ENCODE data around the gene GRIK3.
"Not testable (repeated sequence)": the region's sequence is repeated elsewhere in the genome, so short reads cannot be mapped to it uniquely, and the experiment has no call there.

GRIK3 gene

GRCh38 chr1:36776948-36777831 lies 257.1 kb downstream of the GRIK3 start:
- no peak for DNase-seq

- no peak for DNase-seq
These were observed 258.1 kb downstream of the GRIK3 start for GRCh38 chr1:36776256-36776655.

DNA sequence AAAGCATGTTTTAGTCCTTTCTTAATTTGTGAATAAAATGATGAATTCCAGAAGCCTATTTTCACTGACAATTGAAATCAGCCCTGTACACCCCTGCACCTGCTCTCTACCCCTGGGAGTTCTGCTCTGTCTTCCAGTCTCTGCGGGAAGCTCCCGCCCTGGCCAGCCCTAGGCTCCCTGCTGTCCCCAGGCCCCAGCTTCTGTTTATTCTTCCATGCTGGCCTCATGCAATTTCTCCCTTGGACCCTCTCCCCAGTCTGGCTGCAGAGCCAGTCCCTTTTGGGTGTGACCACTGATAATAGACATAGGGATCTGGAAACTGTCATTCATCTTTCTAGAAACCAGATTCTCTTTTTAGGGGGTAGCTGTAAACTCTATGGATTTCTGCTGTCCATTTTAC lies 258.6 kb downstream of the GRIK3 start:
- no peak for DNase-seq

DNA sequence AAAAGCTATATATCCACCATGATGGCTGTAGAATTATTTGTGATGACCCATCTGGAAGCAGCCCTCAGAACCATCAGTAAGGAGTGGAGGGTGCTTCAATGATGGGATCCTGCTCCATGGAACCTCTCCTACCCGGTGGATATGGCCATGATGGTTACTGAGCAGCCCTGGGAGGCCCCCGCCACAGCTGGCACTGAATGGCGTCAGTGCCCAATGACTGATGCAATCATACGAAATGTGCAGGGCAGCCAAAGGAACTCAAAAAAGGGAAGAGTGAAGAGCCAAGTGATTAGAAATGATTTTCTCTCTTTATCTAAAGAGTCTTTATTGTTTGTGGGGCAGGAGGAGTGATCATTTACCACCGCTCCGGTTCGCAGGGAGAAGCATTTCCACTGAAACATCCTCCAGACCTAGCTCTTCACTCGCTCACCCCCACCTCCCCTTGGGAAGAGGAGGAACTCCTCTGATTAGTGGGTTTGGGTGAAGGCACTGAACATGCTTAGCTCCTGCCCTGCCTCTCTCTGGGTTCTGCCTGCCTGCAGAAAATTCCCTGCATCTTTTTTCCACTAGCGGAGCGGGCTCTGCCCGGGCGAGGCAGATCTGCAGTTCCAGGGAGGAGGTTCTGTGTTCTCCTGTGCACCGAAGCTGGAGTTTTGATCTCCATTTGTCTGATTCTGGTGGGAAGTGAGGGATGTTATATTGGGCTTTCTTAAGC lies 260.3 kb downstream of the GRIK3 start:
- no peak for DNase-seq

DNA sequence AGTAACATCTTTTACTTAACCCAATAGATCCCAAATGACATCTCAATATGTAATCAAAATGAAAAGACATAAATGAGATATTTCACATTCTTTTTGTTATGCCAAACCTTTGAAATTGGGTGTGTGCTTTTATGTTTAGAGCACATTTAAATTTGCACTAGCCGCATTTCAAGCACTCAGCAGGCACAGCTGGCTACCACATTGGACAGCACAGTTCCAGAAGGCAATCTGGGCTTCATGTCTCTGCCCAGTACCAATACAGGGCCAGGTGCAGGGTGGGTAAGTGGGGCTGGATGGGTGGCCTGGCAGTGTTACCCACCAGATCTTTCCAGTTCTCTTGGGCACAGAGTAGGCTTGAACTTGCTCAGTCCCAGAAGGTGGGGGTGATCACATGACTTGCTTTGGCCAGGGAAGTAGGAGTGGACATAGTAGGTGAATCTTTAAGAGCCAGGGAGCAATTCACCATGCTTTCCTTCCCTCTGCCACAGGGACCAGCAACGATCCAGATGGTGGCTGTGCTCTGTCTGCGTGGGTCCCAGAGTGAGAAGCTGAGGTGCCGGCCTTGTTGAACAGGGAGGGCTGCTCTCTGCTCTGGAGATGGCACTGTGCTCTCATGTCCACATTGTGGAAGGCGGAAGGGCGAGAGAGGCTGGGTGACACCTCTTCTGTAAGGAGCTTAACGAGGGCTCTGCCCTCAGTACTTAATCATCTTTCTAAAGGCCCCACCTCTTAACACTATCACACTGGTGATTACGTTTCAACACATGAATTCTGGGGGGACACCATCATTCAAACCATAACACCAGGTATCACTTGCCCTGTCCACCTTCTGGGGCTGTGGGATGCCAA lies 261.4 kb downstream of the GRIK3 start:
- no peak for DNase-seq

DNA sequence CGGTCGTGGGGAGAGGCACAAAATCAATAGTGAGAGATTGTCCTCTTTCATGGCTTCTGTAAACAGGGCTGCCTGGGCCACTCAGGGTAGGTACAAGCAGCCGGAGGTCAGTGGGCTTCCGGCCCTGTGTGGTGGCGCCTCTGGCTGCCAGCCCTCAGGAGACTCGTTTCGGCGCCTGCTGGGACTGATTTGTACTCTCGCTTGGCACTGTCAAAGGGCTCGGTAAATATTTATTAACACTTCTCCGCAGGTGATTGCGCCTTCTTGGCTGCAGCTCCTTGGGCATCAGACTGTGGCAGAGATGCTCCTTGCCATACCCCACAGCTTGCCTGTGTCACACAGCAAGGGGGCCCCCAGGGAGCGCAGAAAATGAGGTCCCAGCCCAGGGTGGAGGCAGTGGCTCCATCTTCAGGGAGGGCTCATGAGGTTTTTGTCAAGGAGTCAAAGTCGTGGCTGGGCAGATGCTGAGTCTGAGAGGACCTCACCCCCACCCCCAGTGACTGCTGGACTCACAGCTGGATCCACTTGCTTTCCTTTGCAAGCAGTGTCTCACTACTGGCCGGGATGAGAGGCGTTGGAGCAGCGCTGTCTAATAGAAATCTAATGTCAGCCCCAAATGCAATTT lies 262.5 kb downstream of the GRIK3 start:
- no peak for DNase-seq

DNA sequence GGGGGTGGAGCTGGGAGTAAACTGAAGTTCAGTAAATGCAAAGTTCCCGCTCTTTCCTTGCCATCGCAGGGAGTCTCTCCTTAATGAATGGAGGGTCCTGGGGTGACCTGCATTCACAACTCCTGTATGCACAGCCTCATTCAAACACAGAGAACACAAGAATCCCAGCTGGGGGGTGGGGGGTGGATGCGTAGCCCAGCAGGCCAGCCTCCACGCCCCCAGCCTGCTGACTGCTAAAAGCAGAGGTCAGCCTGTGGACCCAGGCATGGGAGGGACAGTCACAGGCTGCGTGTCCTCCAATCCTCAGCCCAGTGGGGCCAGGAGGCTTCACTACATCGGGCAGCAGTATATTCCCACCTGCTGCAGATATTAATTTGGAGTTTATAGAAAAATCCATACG lies 263.1 kb downstream of the GRIK3 start:
- no peak for DNase-seq

- DNase-seq = no peak
These were observed 264.2 kb downstream of the GRIK3 start for GRCh38 chr1:36769886-36770830.

GRCh38 chr1:36768486-36769178 lies 265.7 kb downstream of the GRIK3 start:
- no peak for DNase-seq

DNA sequence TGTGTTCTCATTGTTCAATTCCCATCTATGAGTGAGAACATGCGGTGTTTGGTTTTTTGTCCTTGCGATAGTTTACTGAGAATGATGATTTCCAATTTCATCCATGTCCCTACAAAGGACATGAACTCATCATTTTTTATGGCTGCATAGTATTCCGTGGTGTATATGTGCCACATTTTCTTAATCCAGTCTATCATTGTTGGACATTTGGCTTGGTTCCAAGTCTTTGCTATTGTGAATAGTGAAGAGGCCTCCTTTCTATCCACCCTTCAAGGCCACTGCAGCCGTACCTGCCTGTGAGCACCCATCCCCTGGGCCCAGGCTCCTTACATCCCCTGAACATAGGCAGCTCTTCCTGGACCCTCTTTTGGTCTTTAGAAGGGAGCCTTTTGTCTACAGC lies 266.9 kb downstream of the GRIK3 start:
- DNase-seq = not testable (repeated sequence)

- DNase-seq = no peak
These were observed 267.8 kb downstream of the GRIK3 start for GRCh38 chr1:36766481-36766880.

DNA sequence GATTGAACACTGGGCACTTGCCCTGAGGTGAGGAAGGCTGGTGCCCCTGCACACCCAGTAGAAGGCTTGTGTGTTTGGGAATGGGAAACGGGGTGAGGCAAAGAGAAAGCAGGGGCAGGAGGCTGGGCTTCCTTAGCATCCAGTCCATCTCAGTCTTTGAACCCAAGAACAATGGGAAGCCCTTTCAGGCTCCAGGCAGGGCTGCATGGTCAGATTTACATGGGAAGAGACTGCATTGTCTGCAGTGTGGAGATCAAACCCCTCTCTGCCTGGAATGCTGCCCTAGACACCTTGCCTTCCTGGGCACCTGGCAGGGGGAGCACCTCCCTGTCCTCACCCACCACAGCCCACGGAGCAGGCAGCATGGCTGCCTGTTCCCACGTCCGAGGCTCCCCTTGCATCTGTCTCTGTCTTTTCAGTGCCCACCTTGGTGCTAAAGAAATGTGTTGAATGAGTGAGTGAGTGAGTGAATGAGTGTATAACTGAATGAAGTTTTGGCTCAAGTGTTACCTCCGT lies 268.5 kb downstream of the GRIK3 start:
- DNase-seq = no peak

DNA sequence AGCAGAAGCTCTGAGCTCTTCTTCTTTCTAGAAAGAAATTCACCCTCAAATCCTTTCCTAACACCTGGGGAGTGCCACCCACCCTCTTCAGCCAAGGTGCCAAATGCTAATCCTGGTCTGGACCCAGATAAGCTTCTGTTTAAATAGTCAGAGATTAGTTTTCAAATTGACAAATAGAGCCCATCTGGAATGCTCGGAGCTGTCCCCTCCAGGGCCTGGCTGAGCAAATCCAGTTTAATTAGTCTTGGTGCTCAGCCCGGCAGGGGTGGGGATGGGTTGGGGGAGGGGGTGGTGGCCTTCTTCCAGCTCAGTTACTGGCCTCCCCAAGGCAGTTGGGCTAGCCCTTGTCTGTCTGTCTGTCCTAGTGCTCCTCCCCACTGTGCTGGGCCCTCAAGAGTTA lies 269.5 kb downstream of the GRIK3 start:
- DNase-seq = no peak

DNA sequence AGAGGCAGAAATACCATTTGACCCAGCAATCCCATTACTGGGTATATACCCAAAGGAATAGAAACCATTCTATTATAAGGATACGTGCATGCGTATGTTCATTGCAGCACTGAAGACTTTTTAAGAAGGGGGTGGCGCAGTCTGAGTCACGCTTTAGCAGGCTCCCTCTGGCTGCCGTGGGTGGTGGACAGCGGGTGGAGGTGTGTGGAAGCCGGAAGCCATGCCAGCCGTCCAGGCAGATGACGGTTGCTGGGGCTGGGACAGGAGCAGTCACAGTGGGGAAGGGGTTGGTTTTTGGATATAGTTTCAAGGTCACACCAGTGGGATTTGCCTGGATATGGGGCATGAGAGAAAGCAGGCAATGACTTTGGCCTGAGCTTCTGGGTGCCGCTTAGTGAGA lies 270.5 kb downstream of the GRIK3 start:
- no peak for DNase-seq

- no peak for DNase-seq
These were observed 272.1 kb downstream of the GRIK3 start for GRCh38 chr1:36762174-36762573.

DNA sequence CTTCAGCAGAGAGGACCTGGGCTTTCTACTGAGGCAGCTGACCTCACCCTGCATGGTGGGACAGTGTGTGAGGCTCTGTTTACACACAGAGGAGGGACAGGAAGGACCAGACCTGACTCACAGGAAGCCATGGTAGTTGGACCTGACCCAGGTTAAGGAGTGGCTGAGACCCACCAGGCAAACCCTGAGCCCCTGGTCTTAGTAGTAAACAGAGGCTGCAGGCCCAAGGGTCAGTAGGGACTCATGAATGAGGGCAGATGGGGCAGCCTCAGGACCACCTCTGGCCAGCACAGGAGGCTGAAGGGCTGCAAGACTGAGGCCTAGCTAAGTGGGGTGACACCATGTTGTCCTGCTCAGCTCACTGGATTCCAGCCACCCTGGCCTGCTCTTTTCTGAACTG lies 273.2 kb downstream of the GRIK3 start:
- DNase-seq = no peak

GRCh38 chr1:36760081-36760480 lies 274.2 kb downstream of the GRIK3 start:
- no peak for DNase-seq

DNA sequence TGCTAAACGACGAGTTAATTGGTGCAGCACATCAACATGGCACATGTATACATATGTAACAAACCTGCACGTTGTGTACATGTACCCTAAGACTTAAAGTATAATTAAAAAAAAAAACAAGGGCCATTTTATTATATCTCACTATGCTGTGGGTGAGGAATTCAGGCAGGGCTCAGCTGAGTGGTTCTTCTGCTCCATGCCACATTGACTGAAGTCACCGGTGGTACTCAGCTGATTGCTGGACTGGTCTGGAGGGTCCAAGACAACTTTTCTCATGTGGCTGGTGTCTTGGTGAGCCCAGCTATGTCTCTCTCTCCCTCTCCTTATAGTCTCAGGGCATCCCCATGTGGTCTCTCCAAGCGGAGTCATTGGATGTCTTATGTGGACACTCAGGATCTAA lies 275.0 kb downstream of the GRIK3 start:
- DNase-seq = no peak

GRCh38 chr1:36755303-36756230 lies 278.7 kb downstream of the GRIK3 start:
- DNase-seq = no peak

Measured in inflammatory macrophage (primary cell).